Measurements from ENCODE around the gene FRYL. TPM values are rescaled to one million over a fixed set of nuclear protein-coding genes. Genes with fewer than 3 reads are reported as not detected.

The FRYL gene
- total RNA-seq, 1 experiment from 2014 or later, result 43.1 TPM

- H3K4me1 ChIP-seq (ENCODE audit: insufficient read depth, low read length, poor library complexity, severe bottlenecking), result no peaks in the 10 kb centered on the region
- H3K27ac ChIP-seq (ENCODE audit: low read depth, low read length, poor library complexity, severe bottlenecking), result no peak overlapping the region
- H3K27me3 ChIP-seq (replicated peaks; ENCODE audit: insufficient read depth, low read depth, low read length, poor library complexity), result no peaks in the 10 kb centered on the region
- no TSS peak for BruUV-seq (replicated peaks)
- no peak overlapping the region for H3K4me3 ChIP-seq (ENCODE audit: low read depth, low read length, poor library complexity, severe bottlenecking)
- H3K9me3 ChIP-seq (ENCODE audit: low read depth, low read length, poor library complexity, severe bottlenecking), result no peaks in the 10 kb centered on the region
- intact Hi-C loops (cut with micrococcal nuclease; ENCODE audit: unreplicated experiment), result no loop called here
- TF ChIP-seq EZH2 (IDR thresholded peaks at IDR 0.05; ENCODE audit: borderline replicate concordance, low read depth, low read length, poor library complexity, severe bottlenecking), result no peak
- TF ChIP-seq, protein P1, sequence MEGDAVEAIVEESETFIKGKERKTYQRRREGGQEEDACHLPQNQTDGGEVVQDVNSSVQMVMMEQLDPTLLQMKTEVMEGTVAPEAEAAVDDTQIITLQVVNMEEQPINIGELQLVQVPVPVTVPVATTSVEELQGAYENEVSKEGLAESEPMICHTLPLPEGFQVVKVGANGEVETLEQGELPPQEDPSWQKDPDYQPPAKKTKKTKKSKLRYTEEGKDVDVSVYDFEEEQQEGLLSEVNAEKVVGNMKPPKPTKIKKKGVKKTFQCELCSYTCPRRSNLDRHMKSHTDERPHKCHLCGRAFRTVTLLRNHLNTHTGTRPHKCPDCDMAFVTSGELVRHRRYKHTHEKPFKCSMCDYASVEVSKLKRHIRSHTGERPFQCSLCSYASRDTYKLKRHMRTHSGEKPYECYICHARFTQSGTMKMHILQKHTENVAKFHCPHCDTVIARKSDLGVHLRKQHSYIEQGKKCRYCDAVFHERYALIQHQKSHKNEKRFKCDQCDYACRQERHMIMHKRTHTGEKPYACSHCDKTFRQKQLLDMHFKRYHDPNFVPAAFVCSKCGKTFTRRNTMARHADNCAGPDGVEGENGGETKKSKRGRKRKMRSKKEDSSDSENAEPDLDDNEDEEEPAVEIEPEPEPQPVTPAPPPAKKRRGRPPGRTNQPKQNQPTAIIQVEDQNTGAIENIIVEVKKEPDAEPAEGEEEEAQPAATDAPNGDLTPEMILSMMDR (conservative IDR thresholded peaks at IDR 0.05; ENCODE audit: low read depth, low read length), result no peak
- no peaks in the 10 kb centered on the region for H3K36me3 ChIP-seq (ENCODE audit: insufficient read depth, low read length, poor library complexity, severe bottlenecking)
- POLR2A ChIA-PET (ENCODE audit: low non-redundant PET), result no interaction called here
- CTCF ChIA-PET, result no interaction called here
- DNase-seq (ENCODE audit: low spot score), result no peak
These were observed 11.2 kb upstream of the FRYL start for GRCh38 chr4:48791313-48791712.

DNA sequence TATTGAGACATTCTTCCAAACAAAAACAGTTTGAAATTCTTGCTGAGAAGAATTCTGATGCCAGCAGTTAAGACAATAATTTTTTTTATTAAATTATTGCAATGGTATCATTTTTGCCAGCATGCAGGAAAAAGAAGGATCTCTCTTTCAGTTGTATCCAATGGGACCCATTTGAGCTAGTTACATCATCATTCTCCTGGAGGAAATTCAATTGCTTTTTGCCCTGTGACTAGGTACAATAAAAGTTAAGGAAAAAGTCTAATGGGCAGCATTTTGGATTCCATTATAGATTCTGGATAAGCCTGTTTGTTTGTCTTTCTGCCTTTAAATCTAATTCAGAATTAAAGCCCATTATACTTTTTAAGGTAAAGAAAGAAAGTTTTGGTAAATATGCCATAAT, 10.5 kb upstream of the FRYL start:
- no peak for DNase-seq (ENCODE audit: low spot score)
- intact Hi-C loops (cut with micrococcal nuclease; ENCODE audit: unreplicated experiment), result no loop called here
- no peak for TF ChIP-seq EZH2 (IDR thresholded peaks at IDR 0.05; ENCODE audit: borderline replicate concordance, low read depth, low read length, poor library complexity, severe bottlenecking)
- TF ChIP-seq, protein P1 (conservative IDR thresholded peaks at IDR 0.05; ENCODE audit: low read depth, low read length), result no peak
- ChIA-PET CTCF (no interaction called here), POLR2A (ENCODE audit: low non-redundant PET) (no interaction called here)
- Histone ChIP-seq H3K27me3 (replicated peaks; ENCODE audit: insufficient read depth, low read depth, low read length, poor library complexity) (no peaks in the 10 kb centered on the region), H3K27ac (ENCODE audit: low read depth, low read length, poor library complexity, severe bottlenecking) (no peak overlapping the region), H3K36me3 (ENCODE audit: insufficient read depth, low read length, poor library complexity, severe bottlenecking) (no peaks in the 10 kb centered on the region), H3K9me3 (ENCODE audit: low read depth, low read length, poor library complexity, severe bottlenecking) (no peaks in the 10 kb centered on the region), H3K4me1 (ENCODE audit: insufficient read depth, low read length, poor library complexity, severe bottlenecking) (no peaks in the 10 kb centered on the region), H3K4me3 (ENCODE audit: low read depth, low read length, poor library complexity, severe bottlenecking) (no peak overlapping the region)
- no TSS peak for BruUV-seq (replicated peaks)

DNA sequence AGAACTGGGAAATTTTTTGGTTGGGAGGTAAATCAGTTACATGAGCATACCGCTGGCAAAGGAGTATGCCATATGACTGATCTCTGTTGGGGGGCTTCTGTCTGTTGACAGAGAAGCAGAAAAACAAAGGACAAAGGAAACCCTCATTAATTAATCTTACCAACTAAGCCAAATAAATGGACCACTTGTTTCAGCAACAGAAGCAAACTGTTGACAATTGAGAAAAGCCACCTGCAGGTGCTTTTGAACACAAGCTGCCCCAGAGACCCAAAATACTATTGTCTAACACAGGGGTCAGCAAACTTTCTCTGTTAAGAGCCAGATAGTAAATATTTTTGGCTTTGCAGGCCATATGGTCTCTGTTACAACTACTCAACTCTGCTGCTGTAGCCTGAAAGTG, 7.0 kb upstream of the FRYL start:
- TF ChIP-seq, protein P1 (conservative IDR thresholded peaks at IDR 0.05; ENCODE audit: low read depth, low read length), result no peak
- TF ChIP-seq EZH2 (IDR thresholded peaks at IDR 0.05; ENCODE audit: borderline replicate concordance, low read depth, low read length, poor library complexity, severe bottlenecking), result no peak
- CTCF ChIA-PET, result no interaction called here
- no TSS peak for BruUV-seq (replicated peaks)
- no peak for DNase-seq (ENCODE audit: low spot score)
- H3K9me3 ChIP-seq (ENCODE audit: low read depth, low read length, poor library complexity, severe bottlenecking), result no peaks in the 10 kb centered on the region
- H3K4me3 ChIP-seq (ENCODE audit: low read depth, low read length, poor library complexity, severe bottlenecking), result no peak overlapping the region
- H3K27ac ChIP-seq (ENCODE audit: low read depth, low read length, poor library complexity, severe bottlenecking), result no peak overlapping the region
- no peaks in the 10 kb centered on the region for H3K27me3 ChIP-seq (replicated peaks; ENCODE audit: insufficient read depth, low read depth, low read length, poor library complexity)
- POLR2A ChIA-PET (ENCODE audit: low non-redundant PET), result no interaction called here
- intact Hi-C loops (cut with micrococcal nuclease; ENCODE audit: unreplicated experiment), result no loop called here
- no peaks in the 10 kb centered on the region for H3K4me1 ChIP-seq (ENCODE audit: insufficient read depth, low read length, poor library complexity, severe bottlenecking)
- H3K36me3 ChIP-seq (ENCODE audit: insufficient read depth, low read length, poor library complexity, severe bottlenecking), result no peaks in the 10 kb centered on the region

Data from A673 (cell line).